Activated CD4-positive, alpha-beta T cell treated with anti-CD3 and anti-CD28 coated beads, Interleukin-2, amount 10 ng/mL, durations not matched to agents 24 days and 14 days (primary cell): Measurements from ENCODE around the gene MYO1G. TPM values are rescaled to one million over a fixed set of nuclear protein-coding genes. Genes with fewer than 3 reads are reported as not detected.

Source experiments
- DNase-seq: peaks from one replicate; pipeline ENCODE4 v3.0.0; 2022
- H3K27ac Mint-ChIP-seq: one replicate; pipeline ENCODE4 v1.8.0; 2022; ENCODE audit warnings: mild to moderate bottlenecking, mixed read lengths
- H3K27me3 Mint-ChIP-seq: one replicate; pipeline ENCODE4 v1.8.0; 2022; ENCODE audit warnings: mixed read lengths
- H3K36me3 Mint-ChIP-seq: one replicate; pipeline ENCODE4 v1.8.0; 2022; ENCODE audit warnings: low read depth, mild to moderate bottlenecking, mixed read lengths
- H3K4me1 Mint-ChIP-seq: one replicate; pipeline ENCODE4 v1.8.0; 2021; ENCODE audit warnings: mixed read lengths
- H3K4me3 Mint-ChIP-seq: one replicate; pipeline ENCODE4 v1.8.0; 2022; ENCODE audit warnings: mild to moderate bottlenecking, moderate library complexity, mixed read lengths
- H3K9me3 Mint-ChIP-seq: one replicate; pipeline ENCODE4 v1.8.0; 2021; ENCODE audit warnings: mixed read lengths
- intact Hi-C: fragments of 100-400 bp; cut with micrococcal nuclease; formaldehyde crosslinking; loops from one replicate; pipeline ENCODE4 v1.15.1; 2023
- total RNA-seq: library from RNA; stranded (reverse); gene quantifications from 2 replicates; pipeline ENCODE4 v1.2.3, GENCODE V29; 2022

Gene MYO1G
- total RNA-seq, 1 donor from 2014 or later: 290 TPM

DNA sequence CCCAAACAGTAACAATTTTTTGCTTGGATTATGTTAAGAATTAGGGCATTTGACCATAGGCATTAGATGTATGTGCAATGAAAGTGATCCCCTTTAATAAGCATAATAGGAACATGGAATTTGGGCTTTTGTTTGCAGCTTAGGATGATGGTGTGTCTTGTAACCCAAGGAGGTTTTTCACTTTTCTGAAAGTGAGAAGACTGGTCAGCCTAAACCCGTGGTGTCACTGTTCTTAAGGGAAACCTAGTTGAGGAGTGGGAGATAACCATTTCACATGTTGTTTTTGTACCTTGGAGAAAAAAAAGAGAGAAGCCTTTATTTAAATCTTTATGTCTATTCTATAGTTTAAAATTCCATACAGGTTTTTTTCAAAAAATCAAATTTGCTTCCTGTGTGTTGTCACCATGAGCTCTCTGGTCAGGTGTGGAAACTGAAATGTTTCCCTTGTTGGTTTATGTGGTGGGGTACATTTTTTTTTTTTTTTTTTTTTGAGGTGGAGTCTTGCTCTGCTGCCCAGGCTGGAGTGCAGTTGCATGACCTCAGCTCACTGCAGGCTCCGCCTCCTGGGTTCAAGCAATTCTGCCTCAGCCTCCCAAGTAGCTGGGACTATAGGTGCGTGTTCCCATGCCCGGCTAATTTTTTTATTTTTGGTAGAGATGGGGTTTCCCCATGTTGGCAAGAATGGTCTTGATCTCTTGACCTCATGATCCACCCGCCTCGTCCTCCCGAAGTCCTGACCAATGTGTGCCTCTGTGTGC lies 28.9 kb upstream of the MYO1G start:
- Mint-ChIP-seq H3K9me3 (no peaks in the 10 kb centered on the region), H3K4me1 (peaks cover 48% of the 10 kb centered on the region), H3K36me3 (peaks cover 31% of the 10 kb centered on the region), H3K27ac (peak overlapping the region; percentile 74), H3K27me3 (no peaks in the 10 kb centered on the region), H3K4me3 (no peak overlapping the region)
- intact Hi-C loops: no loop called here
- DNase-seq: peak; percentile 77

DNA sequence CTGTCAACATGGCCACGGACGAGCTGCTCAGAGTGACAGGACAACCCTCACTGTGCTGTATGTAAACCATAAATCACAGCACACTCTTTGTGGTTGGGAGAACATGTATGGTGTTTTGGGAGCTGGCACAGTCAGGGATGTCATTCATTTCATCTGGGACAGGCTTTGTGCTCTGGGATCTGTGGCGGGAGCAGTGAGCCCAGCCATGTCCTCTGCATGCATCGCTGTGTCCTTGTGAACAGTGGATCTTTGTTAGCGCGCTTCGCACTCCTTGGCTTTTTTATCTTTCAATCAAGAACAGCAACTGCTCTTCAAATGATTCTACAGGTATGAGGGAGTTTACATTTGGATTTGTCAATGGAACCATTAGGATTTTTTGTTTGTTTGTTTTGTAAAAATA lies 28.3 kb upstream of the MYO1G start:
- intact Hi-C loops: no loop called here
- H3K27ac Mint-ChIP-seq: peak overlapping the region; percentile 10
- H3K27me3 Mint-ChIP-seq: no peaks in the 10 kb centered on the region
- peak overlapping the region; percentile 7 for H3K4me3 Mint-ChIP-seq
- no peak for DNase-seq
- H3K36me3 Mint-ChIP-seq: peaks cover 29% of the 10 kb centered on the region
- H3K9me3 Mint-ChIP-seq: no peaks in the 10 kb centered on the region
- H3K4me1 Mint-ChIP-seq: peaks cover 51% of the 10 kb centered on the region

GRCh38 chr7:45003789-45004188 lies 25.0 kb upstream of the MYO1G start:
- H3K4me3 Mint-ChIP-seq: no peak overlapping the region
- no peak overlapping the region for H3K27ac Mint-ChIP-seq
- peaks cover 29% of the 10 kb centered on the region for H3K36me3 Mint-ChIP-seq
- H3K9me3 Mint-ChIP-seq: no peaks in the 10 kb centered on the region
- peaks cover 3% of the 10 kb centered on the region for H3K27me3 Mint-ChIP-seq
- peaks cover 52% of the 10 kb centered on the region for H3K4me1 Mint-ChIP-seq
- intact Hi-C loops: no loop called here
- no peak for DNase-seq

GRCh38 chr7:45001826-45002225 lies 23.0 kb upstream of the MYO1G start:
- peak overlapping the region; percentile 87 for H3K4me3 Mint-ChIP-seq
- H3K4me1 Mint-ChIP-seq: peaks cover 45% of the 10 kb centered on the region
- peaks cover 21% of the 10 kb centered on the region for H3K36me3 Mint-ChIP-seq
- intact Hi-C loops: loop anchor here (1.0 to 2.0 kb wide), 4 partner anchors 26 to 395 kb away; partner anchors contain the start of gene OGDH
- peak overlapping the region; percentile 96 for H3K27ac Mint-ChIP-seq
- H3K9me3 Mint-ChIP-seq: no peaks in the 10 kb centered on the region
- DNase-seq: no peak
- H3K27me3 Mint-ChIP-seq: peaks cover 3% of the 10 kb centered on the region

DNA sequence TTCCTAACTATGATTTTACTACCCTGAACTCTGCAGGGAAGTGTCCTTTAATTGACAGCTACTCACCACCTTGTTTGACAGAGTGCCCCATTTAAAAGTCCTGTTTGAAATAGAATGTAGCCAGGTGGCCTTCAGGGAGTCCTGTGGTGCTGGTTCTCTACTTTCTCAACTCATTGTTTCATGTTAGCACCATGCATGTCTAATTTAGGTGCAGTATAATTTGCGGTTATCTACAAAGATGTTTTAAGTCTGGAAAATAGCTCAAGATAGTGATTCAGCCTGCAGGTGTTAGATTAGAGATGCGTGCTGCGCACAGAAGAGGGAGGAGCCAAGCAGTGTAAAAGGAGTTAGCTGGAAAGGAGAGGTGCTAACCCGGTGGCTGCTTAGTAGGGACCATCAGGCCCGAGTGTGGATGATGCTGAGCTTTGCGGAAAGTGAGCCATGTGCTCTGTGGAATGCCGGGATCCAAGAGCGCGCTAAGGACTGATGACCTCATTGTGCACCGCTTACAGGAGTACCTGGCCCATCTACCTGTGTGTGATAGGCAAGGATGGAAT lies 22.4 kb upstream of the MYO1G start:
- Mint-ChIP-seq H3K4me3 (peak overlapping the region; percentile 87), H3K36me3 (peaks cover 21% of the 10 kb centered on the region), H3K27ac (peak overlapping the region; percentile 96), H3K4me1 (peaks cover 48% of the 10 kb centered on the region), H3K9me3 (no peaks in the 10 kb centered on the region), H3K27me3 (peaks cover 3% of the 10 kb centered on the region)
- DNase-seq: peak; percentile 86
- intact Hi-C loops: loop anchor here (1.0 to 2.0 kb wide), 4 partner anchors 27 to 394 kb away; partner anchors contain the start of gene OGDH

DNA sequence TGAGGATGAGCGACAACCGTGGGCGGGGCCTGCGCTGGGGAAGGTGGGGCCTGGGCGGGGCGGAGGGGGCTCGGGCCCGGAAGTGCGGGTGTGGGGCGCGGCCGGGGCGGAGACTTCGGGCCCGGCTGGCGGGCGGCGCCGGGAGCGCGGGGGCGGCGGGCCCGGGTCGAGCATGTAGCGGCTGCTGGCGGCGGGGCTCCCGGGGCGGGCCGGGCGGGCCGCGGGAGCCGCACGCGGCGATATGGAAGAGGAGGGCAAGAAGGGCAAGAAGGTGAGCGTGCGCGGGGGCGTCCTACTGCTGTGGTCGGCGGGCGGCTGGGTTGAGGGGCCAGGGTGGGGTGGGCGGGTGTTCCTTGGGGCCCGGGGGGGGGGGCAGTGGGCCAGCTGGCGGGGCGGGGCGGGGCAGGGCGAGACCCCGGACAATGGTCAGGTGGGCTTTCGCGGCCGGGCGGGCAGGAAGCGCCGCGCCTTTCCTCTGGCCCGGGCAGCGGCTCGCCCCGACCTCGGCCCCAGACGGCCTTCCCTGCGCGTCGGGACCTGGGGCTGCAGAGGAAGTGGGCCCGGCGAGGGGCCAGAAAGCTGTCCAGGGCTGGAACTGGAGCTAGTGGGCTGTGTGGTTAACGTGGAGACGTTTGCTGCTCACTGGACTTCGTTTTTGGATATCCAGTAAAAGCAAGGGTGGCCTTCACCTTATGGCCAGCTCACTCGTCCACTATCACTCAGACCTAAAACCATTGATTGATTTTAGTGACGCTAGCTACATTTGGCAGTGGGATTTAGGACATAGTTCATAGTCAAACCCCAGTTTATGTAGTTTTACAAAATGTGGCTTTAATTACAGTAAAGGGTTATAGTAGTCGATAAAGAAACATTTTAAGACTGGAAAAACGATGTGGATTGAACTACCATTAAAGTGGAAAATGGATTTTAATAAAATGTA lies 21.5 kb upstream of the MYO1G start, which contains the start of gene CCM2:
TSS of gene CCM2 (plus strand) at position 109 of the 940 bp plus-strand sequence. CDS start at position 242, 133 bp downstream.
- H3K27me3 Mint-ChIP-seq: peaks cover 3% of the 10 kb centered on the region
- peak; percentile 77 for DNase-seq
- H3K4me1 Mint-ChIP-seq: peaks cover 49% of the 10 kb centered on the region
- H3K4me3 Mint-ChIP-seq: peak within 1 kb of the TSS; percentile 87
- peak within 1 kb of the TSS; percentile 97 for H3K27ac Mint-ChIP-seq
- H3K36me3 Mint-ChIP-seq: peaks cover 16% of the 10 kb centered on the region
- intact Hi-C loops: loop anchor here (1.0 to 2.0 kb wide), 4 partner anchors 28 to 394 kb away; partner anchors contain the start of gene OGDH
- H3K9me3 Mint-ChIP-seq: no peaks in the 10 kb centered on the region

DNA sequence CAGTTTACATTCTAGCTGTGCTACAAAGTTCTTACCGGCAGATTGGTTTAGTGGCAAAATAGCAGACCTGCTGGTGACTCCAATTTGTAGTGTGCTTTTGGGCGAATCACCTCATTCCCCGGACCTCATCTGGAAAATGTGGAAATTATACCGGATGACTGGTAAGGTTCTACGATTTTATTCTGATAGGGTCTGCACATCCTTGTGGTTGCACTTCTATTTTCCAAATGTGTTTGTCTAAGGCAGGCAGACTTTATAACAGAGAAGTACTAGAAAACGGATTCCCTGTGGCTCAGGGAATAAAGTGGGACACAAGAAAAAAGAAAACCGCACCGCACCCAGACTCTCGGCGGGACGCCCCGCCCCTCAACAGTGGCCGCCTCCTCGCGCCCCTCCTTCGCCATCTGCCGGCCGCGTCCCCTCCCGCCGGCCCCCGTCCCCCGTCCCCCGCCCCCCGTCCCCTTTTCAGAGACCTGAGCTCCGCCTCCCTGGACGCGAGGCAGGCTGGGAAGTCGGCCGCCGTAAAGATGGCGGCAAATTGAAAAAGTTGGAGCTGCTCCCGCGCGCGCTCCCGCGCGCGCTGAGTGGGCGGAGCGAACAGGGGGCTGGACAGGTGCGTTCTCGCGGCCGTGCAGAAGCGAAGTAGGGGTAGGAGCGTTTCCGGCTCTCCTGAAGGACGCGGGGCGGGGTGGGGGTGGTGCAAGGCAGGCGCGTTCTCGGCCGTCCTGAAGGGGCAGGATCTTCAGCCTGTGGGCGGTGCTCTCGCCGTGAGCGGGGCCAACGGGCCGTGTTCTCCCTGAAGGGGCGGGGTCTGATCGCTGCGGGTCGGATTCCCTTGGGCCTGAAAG lies 20.7 kb upstream of the MYO1G start:
- Mint-ChIP-seq H3K36me3 (peaks cover 15% of the 10 kb centered on the region), H3K4me1 (peaks cover 53% of the 10 kb centered on the region), H3K4me3 (peak overlapping the region; percentile 87), H3K27me3 (peaks cover 3% of the 10 kb centered on the region), H3K27ac (peak overlapping the region; percentile 97), H3K9me3 (no peaks in the 10 kb centered on the region)
- intact Hi-C loops: loop anchor here (1.0 to 2.0 kb wide), 8 partner anchors 13 to 393 kb away; partner anchors contain the start of genes MYO1G, OGDH, PPIA and PURB
- peak; percentile 100 for DNase-seq

GRCh38 chr7:44998153-44998871 lies 19.5 kb upstream of the MYO1G start:
- no peak for DNase-seq
- intact Hi-C loops: loop anchor here (2.0 kb wide), 1 partner anchor 202 kb away; the partner anchor contains the start of gene PPIA
- Mint-ChIP-seq H3K9me3 (no peaks in the 10 kb centered on the region), H3K27ac (peak overlapping the region; percentile 55), H3K4me3 (peak overlapping the region; percentile 87), H3K36me3 (peaks cover 13% of the 10 kb centered on the region), H3K4me1 (peaks cover 50% of the 10 kb centered on the region), H3K27me3 (peaks cover 3% of the 10 kb centered on the region)

DNA sequence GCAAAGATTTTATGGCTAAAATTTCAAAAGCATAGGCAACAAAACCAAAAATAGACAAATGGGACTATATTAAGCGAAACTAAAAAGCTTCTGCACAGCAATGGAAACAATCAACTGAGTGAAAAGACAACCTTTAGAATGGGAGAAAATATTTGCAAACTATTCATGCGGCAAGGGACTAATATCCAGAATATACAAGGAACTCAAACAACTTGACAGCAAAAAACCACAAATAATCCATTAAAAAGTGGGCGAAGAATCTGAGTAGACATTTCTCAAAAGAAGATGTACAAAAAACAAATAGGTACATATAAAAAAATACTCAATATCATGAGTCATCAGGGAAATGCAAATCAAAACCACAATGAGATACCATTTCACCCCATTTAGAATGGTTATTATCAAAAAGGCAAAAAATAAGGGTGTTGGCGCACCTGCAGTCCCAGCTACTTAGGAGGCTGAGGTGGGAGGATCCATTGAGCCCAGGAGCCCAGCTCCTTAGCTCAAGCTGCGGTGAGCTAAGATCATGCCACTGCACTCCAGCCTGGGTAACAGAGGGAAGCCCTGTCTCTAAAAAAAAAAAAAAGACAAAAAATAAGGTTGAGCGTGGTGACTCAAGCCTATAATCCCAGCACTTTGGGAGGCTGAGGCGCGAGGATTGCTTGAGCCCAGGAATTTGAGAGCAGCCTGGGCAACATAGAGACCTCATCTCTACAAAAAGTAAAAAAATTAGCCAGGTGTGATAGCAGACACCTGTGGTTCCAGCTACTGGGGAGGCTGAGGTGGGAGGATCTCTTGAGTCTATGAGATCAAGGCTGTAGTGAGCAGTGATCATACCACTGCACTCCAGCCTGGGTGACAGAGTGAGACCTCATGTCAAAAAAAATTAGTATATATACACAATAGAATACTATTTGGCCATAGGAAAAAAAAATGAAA lies 17.0 kb upstream of the MYO1G start:
- intact Hi-C loops: loop anchor here (1.0 kb wide), 1 partner anchor 10 kb away; no protein-coding TSS in a partner anchor
- H3K4me1 Mint-ChIP-seq: peaks cover 34% of the 10 kb centered on the region
- H3K4me3 Mint-ChIP-seq: peak overlapping the region; percentile 53
- H3K36me3 Mint-ChIP-seq: no peaks in the 10 kb centered on the region
- no peak for DNase-seq
- H3K27me3 Mint-ChIP-seq: peaks cover 3% of the 10 kb centered on the region
- H3K9me3 Mint-ChIP-seq: no peaks in the 10 kb centered on the region
- peak overlapping the region; percentile 71 for H3K27ac Mint-ChIP-seq

DNA sequence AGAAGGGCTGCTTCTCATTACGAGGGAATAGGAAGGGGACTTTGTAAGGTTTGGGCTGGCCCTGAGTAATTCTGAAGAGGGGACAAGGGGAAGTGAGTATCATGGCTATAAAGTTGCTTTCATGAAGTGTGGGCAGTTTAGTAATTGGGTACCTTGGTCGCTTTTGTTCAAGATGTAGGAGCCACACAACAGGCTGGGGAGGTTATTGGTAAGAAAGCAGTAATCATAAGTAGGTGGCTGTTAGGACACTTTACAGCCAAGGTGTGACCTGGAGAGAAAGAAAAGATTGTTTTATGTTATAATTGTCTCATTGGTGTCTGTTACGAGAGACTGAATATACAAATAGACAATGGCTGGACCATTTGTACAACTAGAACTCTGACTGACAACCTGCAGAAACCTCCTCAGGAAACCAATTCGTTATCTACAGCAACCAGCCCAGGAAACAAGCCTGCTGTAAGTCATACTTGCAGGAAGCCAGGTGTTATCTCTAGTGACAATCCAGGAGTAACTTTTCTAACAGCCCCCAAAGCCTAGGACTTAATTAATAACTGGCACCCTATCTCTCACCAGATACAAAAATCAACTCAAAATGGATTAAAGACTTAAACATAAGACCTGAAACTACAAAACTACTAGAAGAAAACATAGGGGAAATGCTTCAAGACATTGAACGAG lies 16.2 kb upstream of the MYO1G start:
- intact Hi-C loops: loop anchor here (1.0 kb wide), 1 partner anchor 9 kb away; no protein-coding TSS in a partner anchor
- no peaks in the 10 kb centered on the region for H3K36me3 Mint-ChIP-seq
- peaks cover 3% of the 10 kb centered on the region for H3K27me3 Mint-ChIP-seq
- H3K4me1 Mint-ChIP-seq: peaks cover 36% of the 10 kb centered on the region
- peak; percentile 75 for DNase-seq
- H3K9me3 Mint-ChIP-seq: no peaks in the 10 kb centered on the region
- H3K27ac Mint-ChIP-seq: peak overlapping the region; percentile 71
- H3K4me3 Mint-ChIP-seq: peak overlapping the region; percentile 43
